Liver (tissue), 9 donors: ENCODE results near the gene RUNX1. TPM values are rescaled to one million over a fixed set of nuclear protein-coding genes. Genes with fewer than 3 reads are reported as not detected.

Source experiments
- DNase-seq: peaks from one replicate; pipeline ENCODE4 v3.0.0-alpha.2; 2017; ENCODE audit warnings: low spot score
- H3K27ac ChIP-seq, 2 donors: one replicate each; pipeline ENCODE4 v1.7.0; 2013; ENCODE audit warnings: inconsistent platforms in 2 of 2, low read length in 2 of 2, control low read depth in 1 of 2, low read depth in 1 of 2, mild to moderate bottlenecking in 1 of 2
- H3K27me3 ChIP-seq, 4 donors: one replicate each; pipeline versions ENCODE4 v1.6.1 to v1.7.0; 2013; ENCODE audit warnings: low read length in 3 of 4, inconsistent platforms in 1 of 4, mild to moderate bottlenecking in 1 of 4, moderate library complexity in 1 of 4; ENCODE audit not compliant: control insufficient read depth in 4 of 4, insufficient read depth in 4 of 4
- H3K36me3 ChIP-seq, 4 donors: one replicate each; pipeline versions ENCODE4 v1.6.1 to v1.7.0; 2013; ENCODE audit warnings: low read length in 3 of 4, mild to moderate bottlenecking in 3 of 4, low read depth in 1 of 4, moderate library complexity in 1 of 4; ENCODE audit not compliant: control insufficient read depth in 4 of 4, insufficient read depth in 3 of 4
- H3K4me1 ChIP-seq, 4 donors: one replicate each; pipeline versions ENCODE4 v1.6.1 to v1.7.0; 2013; ENCODE audit warnings: low read length in 3 of 4, mild to moderate bottlenecking in 3 of 4, moderate library complexity in 1 of 4; ENCODE audit not compliant: control insufficient read depth in 4 of 4, insufficient read depth in 4 of 4
- H3K4me3 ChIP-seq, 3 donors: one replicate each; pipeline versions ENCODE4 v1.6.1 to v1.7.0; 2013; ENCODE audit warnings: low read length in 3 of 3, control low read depth in 1 of 3, low read depth in 1 of 3, mild to moderate bottlenecking in 1 of 3
- H3K9ac ChIP-seq, 2 donors: one replicate each; pipeline ENCODE4 v1.7.0; 2013; ENCODE audit warnings: low read length in 2 of 2, mild to moderate bottlenecking in 2 of 2, moderate library complexity in 2 of 2, control low read depth in 1 of 2, low read depth in 1 of 2
- H3K9me3 ChIP-seq, 4 donors: one replicate each; pipeline versions ENCODE4 v1.6.1 to v1.7.0; 2013; ENCODE audit warnings: low read length in 3 of 4; ENCODE audit not compliant: control insufficient read depth in 4 of 4
- ATF3 ChIP-seq: IDR thresholded peaks from 2 replicates; pipeline ENCODE4 v1.6.1; 2016; ENCODE audit warnings: antibody characterized with exemption
- EGR1 ChIP-seq, 2 donors: IDR thresholded peaks; 2 replicates each; pipeline ENCODE4 v1.6.1; 2016 to 2018; ENCODE audit warnings: antibody characterized with exemption in 2 of 2, low read depth in 2 of 2
- FOXA1 ChIP-seq: IDR thresholded peaks from 2 replicates; pipeline ENCODE4 v1.6.1; 2016; ENCODE audit warnings: antibody characterized with exemption
- GABPA ChIP-seq, 2 donors: IDR thresholded peaks in 1 of 2; conservative IDR thresholded peaks in 1 of 2; 2 replicates each; pipeline ENCODE4 v1.6.1; 2016; ENCODE audit warnings: antibody characterized with exemption in 2 of 2, mild to moderate bottlenecking in 1 of 2, moderate library complexity in 1 of 2
- HNF4A ChIP-seq, 2 donors: conservative IDR thresholded peaks; 2 replicates each; pipeline ENCODE4 v1.6.1; 2016; ENCODE audit warnings: antibody characterized with exemption in 2 of 2, mild to moderate bottlenecking in 2 of 2
- HNF4G ChIP-seq: IDR thresholded peaks from 2 replicates; pipeline ENCODE4 v1.6.1; 2016; ENCODE audit warnings: antibody characterized with exemption
- JUND ChIP-seq, 2 donors: IDR thresholded peaks; 2 replicates each; pipeline ENCODE4 v1.6.1; 2016; ENCODE audit warnings: antibody characterized with exemption in 2 of 2
- MAX ChIP-seq: IDR thresholded peaks from 2 replicates; pipeline ENCODE4 v1.6.1; 2016; ENCODE audit warnings: antibody characterized with exemption
- NR2F2 ChIP-seq: IDR thresholded peaks from 2 replicates; pipeline ENCODE4 v1.6.1; 2016; ENCODE audit warnings: antibody characterized with exemption
- RAD21 ChIP-seq, 2 donors: IDR thresholded peaks; 2 replicates each; pipeline ENCODE4 v1.6.1; 2016; ENCODE audit warnings: antibody characterized with exemption in 2 of 2, mild to moderate bottlenecking in 2 of 2
- RXRA ChIP-seq, 2 donors: IDR thresholded peaks; 2 replicates each; pipeline ENCODE4 v1.6.1; 2017 to 2018; ENCODE audit warnings: antibody characterized with exemption in 2 of 2, mild to moderate bottlenecking in 1 of 2
- SP1 ChIP-seq: IDR thresholded peaks from 2 replicates; pipeline ENCODE4 v1.6.1; 2018; ENCODE audit warnings: antibody characterized with exemption, mild to moderate bottlenecking
- TAF1 ChIP-seq: conservative IDR thresholded peaks from 2 replicates; pipeline ENCODE4 v1.6.1; 2016; ENCODE audit warnings: antibody characterized with exemption, mild to moderate bottlenecking
- YY1 ChIP-seq: IDR thresholded peaks from 2 replicates; pipeline ENCODE4 v1.6.1; 2016; ENCODE audit warnings: antibody characterized with exemption, mild to moderate bottlenecking
- WGBS: extraction: QIAGEN DNeasy Blood & Tissue Kit; methylation state at CpG from one replicate; pipeline ENCODE4 v1.1.7; 2013; 5-methylcytosine and 5-hydroxymethylcytosine counted together
- polyA plus RNA-seq, 2 donors: library from polyadenylated mRNA; stranded (reverse) in 1 of 2; unstranded in 1 of 2; fragments of 200-250 nt in 1 of 2; fragments of >200 nt in 1 of 2; fragmentation: Nextera tagmentation in 1 of 2; extraction: Ambion mirVana in 1 of 2; gene quantifications; one replicate each; pipeline versions ENCODE4 v1.2.1 to v1.2.3, GENCODE V29; 2013 to 2015
- total RNA-seq, 2 donors: library from RNA; depleted of rRNA; stranded (reverse); fragments of >200 nt; gene quantifications; one replicate each; pipeline ENCODE4 v1.2.3, GENCODE V29; 2014
- TF ChIP-seq, protein P1 (sequence below): fragments of 150-350 bp; IDR thresholded peaks from 2 replicates; pipeline ENCODE4 v1.5.1; 2017; ENCODE audit warnings: improper control_type of control experiment, low read depth, low read length; ENCODE audit not compliant: missing input control
- TF ChIP-seq, protein P2 (sequence below): IDR thresholded peaks from 2 replicates; pipeline ENCODE4 v1.6.1; 2016; ENCODE audit warnings: antibody characterized with exemption, mild to moderate bottlenecking
- TF ChIP-seq, protein P3 (sequence below): IDR thresholded peaks from 2 replicates; pipeline ENCODE4 v1.6.1; 2016; ENCODE audit warnings: antibody characterized with exemption
- donor health status: healthy.
- donor health status: healthy.
- donor health status: healthy.
- donor health status: healthy.
- donor health status: healthy.

RUNX1 gene
- total and polyA plus RNA-seq, 4 donors, result 0.98 to 7.2 (median 3.1) TPM

DNA sequence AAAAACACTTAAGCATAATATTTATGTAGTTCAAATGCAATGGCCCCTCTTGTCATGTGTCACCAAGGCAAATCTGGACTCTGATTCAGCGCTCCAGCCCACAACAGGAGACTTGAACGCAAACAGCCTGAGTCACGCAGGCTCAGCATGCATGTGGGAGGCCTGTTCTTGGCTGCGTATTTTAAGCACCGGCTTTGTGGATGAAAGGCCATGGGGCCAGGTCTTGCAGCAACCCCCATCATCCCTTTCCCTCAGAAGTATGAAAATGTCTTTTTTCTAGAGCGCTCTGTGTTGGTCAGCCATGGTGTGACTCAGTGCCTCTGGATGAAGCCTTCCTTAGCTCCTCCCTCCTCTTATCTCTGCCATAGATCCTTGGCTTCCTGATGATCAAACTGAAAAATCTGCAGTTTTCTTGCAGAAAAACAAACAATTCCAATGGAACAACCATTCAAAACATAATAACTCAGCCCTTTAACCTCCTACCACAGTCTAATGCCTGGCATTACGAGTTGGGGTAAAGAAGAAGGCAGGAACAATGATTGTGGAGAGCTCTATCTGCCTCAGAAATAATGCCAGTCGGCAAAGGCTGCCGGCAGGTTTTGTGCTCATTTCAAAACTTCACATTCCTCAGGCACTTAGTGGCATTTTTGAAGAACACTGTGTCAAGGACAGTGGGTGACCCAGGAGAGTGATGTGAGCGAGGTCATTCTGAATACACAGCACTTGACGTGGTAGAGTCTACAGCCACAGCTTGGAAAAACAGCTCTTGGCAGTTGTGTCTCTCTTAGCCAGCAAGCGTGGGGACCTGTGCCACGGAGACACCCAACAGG lies 212.8 kb downstream of the RUNX1 start:
- Histone ChIP-seq H3K4me1 (peaks cover 9 to 26% (median 15%) of the 10 kb centered on the region in 4 donors), H3K27ac (peak overlapping the region; percentile 45 to 77), H3K36me3 (peaks cover 0 to under 1% (median 0%) of the 10 kb centered on the region in 4 donors), H3K9ac (no peak overlapping the region), H3K27me3 (no peaks in the 10 kb centered on the region), H3K9me3 (no peaks in the 10 kb centered on the region), H3K4me3 (no peak overlapping the region)
- 52% methylated on average over 13 of the region's 13 CpGs for WGBS
- no peak for DNase-seq
- TF ChIP-seq JUND (IDR thresholded peaks at IDR 0.05), result peak in 1 of 2 donors; percentile 45
- TF ChIP-seq HNF4A (conservative IDR thresholded peaks at IDR 0.05), result peak; percentile 55 to 59
- peak; percentile 68 for TF ChIP-seq SP1
- peak in 1 of 2 donors; percentile 40 for TF ChIP-seq RAD21 (IDR thresholded peaks at IDR 0.05)
- no peak for TF ChIP-seq MAX
- TF ChIP-seq GABPA (IDR thresholded peaks at IDR 0.05 in 1 of 2, conservative IDR thresholded peaks at IDR 0.05 in 1 of 2), result no peak
- TF ChIP-seq, protein P1, sequence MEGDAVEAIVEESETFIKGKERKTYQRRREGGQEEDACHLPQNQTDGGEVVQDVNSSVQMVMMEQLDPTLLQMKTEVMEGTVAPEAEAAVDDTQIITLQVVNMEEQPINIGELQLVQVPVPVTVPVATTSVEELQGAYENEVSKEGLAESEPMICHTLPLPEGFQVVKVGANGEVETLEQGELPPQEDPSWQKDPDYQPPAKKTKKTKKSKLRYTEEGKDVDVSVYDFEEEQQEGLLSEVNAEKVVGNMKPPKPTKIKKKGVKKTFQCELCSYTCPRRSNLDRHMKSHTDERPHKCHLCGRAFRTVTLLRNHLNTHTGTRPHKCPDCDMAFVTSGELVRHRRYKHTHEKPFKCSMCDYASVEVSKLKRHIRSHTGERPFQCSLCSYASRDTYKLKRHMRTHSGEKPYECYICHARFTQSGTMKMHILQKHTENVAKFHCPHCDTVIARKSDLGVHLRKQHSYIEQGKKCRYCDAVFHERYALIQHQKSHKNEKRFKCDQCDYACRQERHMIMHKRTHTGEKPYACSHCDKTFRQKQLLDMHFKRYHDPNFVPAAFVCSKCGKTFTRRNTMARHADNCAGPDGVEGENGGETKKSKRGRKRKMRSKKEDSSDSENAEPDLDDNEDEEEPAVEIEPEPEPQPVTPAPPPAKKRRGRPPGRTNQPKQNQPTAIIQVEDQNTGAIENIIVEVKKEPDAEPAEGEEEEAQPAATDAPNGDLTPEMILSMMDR, result no peak
- peak; percentile 22 for TF ChIP-seq HNF4G
- TF ChIP-seq ATF3, result no peak
- TF ChIP-seq RXRA (IDR thresholded peaks at IDR 0.05), result peak; percentile 71 to 79
- peak in 1 of 2 donors; percentile 17 for TF ChIP-seq EGR1 (IDR thresholded peaks at IDR 0.05; ENCODE audit: low read depth in 2 of 2)
- peak; percentile 63 for TF ChIP-seq TAF1
- TF ChIP-seq, protein P2, sequence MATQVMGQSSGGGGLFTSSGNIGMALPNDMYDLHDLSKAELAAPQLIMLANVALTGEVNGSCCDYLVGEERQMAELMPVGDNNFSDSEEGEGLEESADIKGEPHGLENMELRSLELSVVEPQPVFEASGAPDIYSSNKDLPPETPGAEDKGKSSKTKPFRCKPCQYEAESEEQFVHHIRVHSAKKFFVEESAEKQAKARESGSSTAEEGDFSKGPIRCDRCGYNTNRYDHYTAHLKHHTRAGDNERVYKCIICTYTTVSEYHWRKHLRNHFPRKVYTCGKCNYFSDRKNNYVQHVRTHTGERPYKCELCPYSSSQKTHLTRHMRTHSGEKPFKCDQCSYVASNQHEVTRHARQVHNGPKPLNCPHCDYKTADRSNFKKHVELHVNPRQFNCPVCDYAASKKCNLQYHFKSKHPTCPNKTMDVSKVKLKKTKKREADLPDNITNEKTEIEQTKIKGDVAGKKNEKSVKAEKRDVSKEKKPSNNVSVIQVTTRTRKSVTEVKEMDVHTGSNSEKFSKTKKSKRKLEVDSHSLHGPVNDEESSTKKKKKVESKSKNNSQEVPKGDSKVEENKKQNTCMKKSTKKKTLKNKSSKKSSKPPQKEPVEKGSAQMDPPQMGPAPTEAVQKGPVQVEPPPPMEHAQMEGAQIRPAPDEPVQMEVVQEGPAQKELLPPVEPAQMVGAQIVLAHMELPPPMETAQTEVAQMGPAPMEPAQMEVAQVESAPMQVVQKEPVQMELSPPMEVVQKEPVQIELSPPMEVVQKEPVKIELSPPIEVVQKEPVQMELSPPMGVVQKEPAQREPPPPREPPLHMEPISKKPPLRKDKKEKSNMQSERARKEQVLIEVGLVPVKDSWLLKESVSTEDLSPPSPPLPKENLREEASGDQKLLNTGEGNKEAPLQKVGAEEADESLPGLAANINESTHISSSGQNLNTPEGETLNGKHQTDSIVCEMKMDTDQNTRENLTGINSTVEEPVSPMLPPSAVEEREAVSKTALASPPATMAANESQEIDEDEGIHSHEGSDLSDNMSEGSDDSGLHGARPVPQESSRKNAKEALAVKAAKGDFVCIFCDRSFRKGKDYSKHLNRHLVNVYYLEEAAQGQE, result no peak

DNA sequence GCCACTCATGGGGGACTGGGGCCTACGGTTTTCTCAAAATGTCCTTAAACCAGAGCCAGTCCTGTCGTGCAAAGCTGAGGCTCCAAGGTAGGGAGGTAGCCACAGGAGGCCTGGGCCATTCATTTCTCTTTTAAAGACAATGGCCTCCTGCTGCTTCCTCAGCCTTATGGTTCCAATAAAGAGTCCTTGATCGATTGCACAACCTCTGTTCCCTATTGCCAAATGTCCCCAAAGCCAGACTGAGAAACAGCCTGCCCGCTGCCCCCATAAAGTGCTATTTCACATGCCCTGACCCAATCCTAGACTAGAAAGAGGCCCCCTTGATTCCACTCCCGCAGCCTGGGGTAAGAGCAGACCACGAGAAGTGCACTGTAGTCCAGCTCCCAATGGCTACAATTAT lies 213.6 kb downstream of the RUNX1 start:
- Histone ChIP-seq H3K36me3 (no peaks in the 10 kb centered on the region), H3K4me3 (no peak overlapping the region), H3K27me3 (no peaks in the 10 kb centered on the region), H3K27ac (peak overlapping the region; percentile 45 to 77), H3K4me1 (peaks cover 9 to 26% (median 15%) of the 10 kb centered on the region in 4 donors), H3K9ac (no peak overlapping the region), H3K9me3 (no peaks in the 10 kb centered on the region)
- DNase-seq, result no peak
- WGBS, result 62% methylated on average over 6 of the region's 6 CpGs
- TF ChIP-seq YY1, result peak; percentile 56
- TF ChIP-seq ATF3, result no peak
- peak in 1 of 2 donors; percentile 60 for TF ChIP-seq RXRA (IDR thresholded peaks at IDR 0.05)
- TF ChIP-seq NR2F2, result no peak
- peak; percentile 8 to 22 for TF ChIP-seq RAD21 (IDR thresholded peaks at IDR 0.05)
- TF ChIP-seq SP1, result no peak
- no peak for TF ChIP-seq HNF4G
- TF ChIP-seq FOXA1, result no peak
- TF ChIP-seq TAF1, result no peak
- TF ChIP-seq, protein P2, result no peak
- no peak for TF ChIP-seq EGR1 (IDR thresholded peaks at IDR 0.05; ENCODE audit: low read depth in 2 of 2)
- TF ChIP-seq JUND (IDR thresholded peaks at IDR 0.05), result peak in 1 of 2 donors; percentile 33
- TF ChIP-seq MAX, result no peak
- TF ChIP-seq, protein P3, sequence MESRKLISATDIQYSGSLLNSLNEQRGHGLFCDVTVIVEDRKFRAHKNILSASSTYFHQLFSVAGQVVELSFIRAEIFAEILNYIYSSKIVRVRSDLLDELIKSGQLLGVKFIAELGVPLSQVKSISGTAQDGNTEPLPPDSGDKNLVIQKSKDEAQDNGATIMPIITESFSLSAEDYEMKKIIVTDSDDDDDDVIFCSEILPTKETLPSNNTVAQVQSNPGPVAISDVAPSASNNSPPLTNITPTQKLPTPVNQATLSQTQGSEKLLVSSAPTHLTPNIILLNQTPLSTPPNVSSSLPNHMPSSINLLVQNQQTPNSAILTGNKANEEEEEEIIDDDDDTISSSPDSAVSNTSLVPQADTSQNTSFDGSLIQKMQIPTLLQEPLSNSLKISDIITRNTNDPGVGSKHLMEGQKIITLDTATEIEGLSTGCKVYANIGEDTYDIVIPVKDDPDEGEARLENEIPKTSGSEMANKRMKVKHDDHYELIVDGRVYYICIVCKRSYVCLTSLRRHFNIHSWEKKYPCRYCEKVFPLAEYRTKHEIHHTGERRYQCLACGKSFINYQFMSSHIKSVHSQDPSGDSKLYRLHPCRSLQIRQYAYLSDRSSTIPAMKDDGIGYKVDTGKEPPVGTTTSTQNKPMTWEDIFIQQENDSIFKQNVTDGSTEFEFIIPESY, result no peak
